IMR-90 (cell line): ENCODE measurements around the gene GAS5.

ENCODE experiments used
- BHLHE40 ChIP-seq: fragments of 150-350 bp; IDR thresholded peaks from 2 replicates; pipeline ENCODE4 v1.6.1; 2016; ENCODE audit warnings: mild to moderate bottlenecking, low read depth, low read length
- CEBPB ChIP-seq: IDR thresholded peaks from 2 replicates; pipeline ENCODE4 v1.6.1; 2012; ENCODE audit warnings: low read depth, low read length, improper control_type of control experiment
- CHD1 ChIP-seq: IDR thresholded peaks from 2 replicates; pipeline ENCODE4 v1.6.1; 2012; ENCODE audit warnings: low read depth, low read length, improper control_type of control experiment
- POLR2A ChIP-seq: IDR thresholded peaks from 2 replicates; pipeline ENCODE4 v1.6.1; 2012; ENCODE audit warnings: mild to moderate bottlenecking, low read depth, low read length
- SMC3 ChIP-seq: fragments of 150-350 bp; IDR thresholded peaks from 2 replicates; pipeline ENCODE4 v1.6.1; 2016; ENCODE audit warnings: low read depth, mild to moderate bottlenecking, antibody characterized with exemption, low read length, moderate library complexity
- TF ChIP-seq, protein P1 (sequence below): conservative IDR thresholded peaks from 2 replicates; pipeline ENCODE4 v1.5.1; 2012; ENCODE audit warnings: mild to moderate bottlenecking, low read depth, low read length, improper control_type of control experiment
- TF ChIP-seq, protein P2 (sequence below): fragments of 150-350 bp; IDR thresholded peaks from 2 replicates; pipeline ENCODE4 v1.6.1; 2016; ENCODE audit warnings: low read depth, mild to moderate bottlenecking, low read length, moderate library complexity, borderline replicate concordance

DNA sequence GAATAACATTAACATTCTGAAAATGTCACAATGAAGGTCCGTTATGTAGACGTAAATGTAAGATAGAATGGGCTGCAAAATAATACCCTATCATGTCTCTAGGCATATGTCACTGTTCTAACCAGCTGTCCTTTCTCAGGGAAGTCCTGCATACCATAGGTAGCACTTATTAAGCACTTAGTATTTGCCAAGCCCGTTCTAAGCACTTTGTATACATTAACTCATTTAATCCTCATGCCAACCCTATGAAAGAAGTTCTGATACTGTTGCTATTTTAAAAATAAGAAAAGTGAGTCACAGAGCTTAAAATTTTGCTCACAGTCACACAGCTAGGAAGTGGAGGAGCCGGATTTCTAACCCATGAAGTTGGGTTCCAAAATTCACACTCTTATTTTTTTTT is 15.7 kb downstream of the GAS5 start:
- TF ChIP-seq, protein P1, sequence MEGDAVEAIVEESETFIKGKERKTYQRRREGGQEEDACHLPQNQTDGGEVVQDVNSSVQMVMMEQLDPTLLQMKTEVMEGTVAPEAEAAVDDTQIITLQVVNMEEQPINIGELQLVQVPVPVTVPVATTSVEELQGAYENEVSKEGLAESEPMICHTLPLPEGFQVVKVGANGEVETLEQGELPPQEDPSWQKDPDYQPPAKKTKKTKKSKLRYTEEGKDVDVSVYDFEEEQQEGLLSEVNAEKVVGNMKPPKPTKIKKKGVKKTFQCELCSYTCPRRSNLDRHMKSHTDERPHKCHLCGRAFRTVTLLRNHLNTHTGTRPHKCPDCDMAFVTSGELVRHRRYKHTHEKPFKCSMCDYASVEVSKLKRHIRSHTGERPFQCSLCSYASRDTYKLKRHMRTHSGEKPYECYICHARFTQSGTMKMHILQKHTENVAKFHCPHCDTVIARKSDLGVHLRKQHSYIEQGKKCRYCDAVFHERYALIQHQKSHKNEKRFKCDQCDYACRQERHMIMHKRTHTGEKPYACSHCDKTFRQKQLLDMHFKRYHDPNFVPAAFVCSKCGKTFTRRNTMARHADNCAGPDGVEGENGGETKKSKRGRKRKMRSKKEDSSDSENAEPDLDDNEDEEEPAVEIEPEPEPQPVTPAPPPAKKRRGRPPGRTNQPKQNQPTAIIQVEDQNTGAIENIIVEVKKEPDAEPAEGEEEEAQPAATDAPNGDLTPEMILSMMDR = no peak
- TF ChIP-seq POLR2A = no peak
- no peak for TF ChIP-seq SMC3
- TF ChIP-seq BHLHE40 = no peak
- TF ChIP-seq, protein P2, sequence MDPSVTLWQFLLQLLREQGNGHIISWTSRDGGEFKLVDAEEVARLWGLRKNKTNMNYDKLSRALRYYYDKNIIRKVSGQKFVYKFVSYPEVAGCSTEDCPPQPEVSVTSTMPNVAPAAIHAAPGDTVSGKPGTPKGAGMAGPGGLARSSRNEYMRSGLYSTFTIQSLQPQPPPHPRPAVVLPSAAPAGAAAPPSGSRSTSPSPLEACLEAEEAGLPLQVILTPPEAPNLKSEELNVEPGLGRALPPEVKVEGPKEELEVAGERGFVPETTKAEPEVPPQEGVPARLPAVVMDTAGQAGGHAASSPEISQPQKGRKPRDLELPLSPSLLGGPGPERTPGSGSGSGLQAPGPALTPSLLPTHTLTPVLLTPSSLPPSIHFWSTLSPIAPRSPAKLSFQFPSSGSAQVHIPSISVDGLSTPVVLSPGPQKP = no peak
- no peak for TF ChIP-seq CEBPB
- no peak for TF ChIP-seq CHD1
